Measurements from ENCODE around the gene DDX51. TPM values are rescaled to one million over a fixed set of nuclear protein-coding genes. Genes with fewer than 3 reads are reported as not detected.

Gene DDX51
- total and polyA plus RNA-seq, 2 of the 4 experiments (the other 2 are of a cell fraction), result 3.8 to 14.5 TPM

DNA sequence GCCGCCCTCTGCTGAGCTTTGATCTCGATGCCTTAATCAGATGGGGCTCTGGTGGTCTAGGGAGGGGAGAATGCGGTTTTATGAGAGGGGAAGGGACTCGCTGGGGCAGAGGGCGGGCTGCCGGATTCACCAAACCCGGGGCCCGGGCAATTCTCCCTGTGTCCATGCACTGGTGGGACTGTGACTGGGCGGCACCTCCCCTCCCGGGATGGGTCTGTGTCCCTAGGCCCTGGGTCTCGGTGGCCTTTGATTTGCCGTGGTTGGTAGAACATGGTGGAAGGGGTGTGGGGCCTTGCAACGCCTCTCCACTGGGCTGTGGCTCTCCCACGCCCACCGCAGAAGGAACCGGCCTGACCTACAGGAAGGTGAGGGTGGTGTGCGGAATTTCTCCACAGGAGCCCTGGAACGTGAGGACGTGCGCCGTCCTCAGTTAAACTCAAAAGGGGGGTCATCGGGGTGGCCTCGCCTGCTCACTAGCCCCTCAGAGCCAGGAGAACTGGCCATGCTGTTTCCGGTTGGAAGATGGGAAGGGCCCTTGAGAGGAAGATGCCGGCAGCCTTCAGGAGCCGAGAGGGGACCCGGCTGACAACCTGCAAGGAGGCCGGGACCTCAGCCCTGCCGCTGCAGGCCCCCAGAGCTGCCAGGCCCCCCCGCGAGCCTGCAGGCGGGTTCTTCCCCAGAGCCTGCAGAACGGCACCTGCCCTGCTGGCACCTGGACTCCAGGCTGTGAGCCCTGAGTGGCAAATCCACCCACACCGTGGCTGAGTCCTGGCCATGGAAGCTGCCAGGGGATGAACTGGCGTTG, 43.7 kb upstream of the DDX51 start:
- no peak overlapping the region for H3K18ac ChIP-seq (ENCODE audit: low read depth, low read length)
- no peaks in the 10 kb centered on the region; the same call in 1 of the 2 replicates for H3K9me3 ChIP-seq (ENCODE audit: control insufficient read depth, insufficient read depth, low read length)
- no peak overlapping the region for H2AK5ac ChIP-seq (ENCODE audit: low read depth, low read length)
- H3K79me1 ChIP-seq (ENCODE audit: low read depth in 1 of 2, low read length in 2 of 2), result no peaks in the 10 kb centered on the region
- H3K27ac ChIP-seq (ENCODE audit: insufficient read depth, low read length), result no peak overlapping the region
- no peak overlapping the region for H2AK9ac ChIP-seq (replicated peaks; ENCODE audit: low read depth, low read length, poor library complexity)
- H3K9me1 ChIP-seq (ENCODE audit: insufficient read depth, low read length), result no peaks in the 10 kb centered on the region
- H3K4ac ChIP-seq (ENCODE audit: low read depth, low read length), result no peak overlapping the region
- DNase-seq (no peak), ATAC-seq (ENCODE audit: low read depth) (no peak)
- in situ Hi-C loops (cut with MboI; ENCODE audit: low sequenced_read_pairs), result no loop called here
- no peak overlapping the region for H2BK15ac ChIP-seq (ENCODE audit: low read depth, low read length)
- H3K56ac ChIP-seq (ENCODE audit: extremely low read depth, insufficient read depth, low read length), result no peak overlapping the region
- BruUV-seq (replicated peaks), result no TSS peak
- H3K14ac ChIP-seq (replicated peaks; ENCODE audit: low read depth, low read length), result no peak overlapping the region
- no peak overlapping the region for H3K9ac ChIP-seq (ENCODE audit: low read depth, low read length)
- H4K91ac ChIP-seq (ENCODE audit: insufficient read depth, low read depth, low read length), result no peak overlapping the region
- H3K4me2 ChIP-seq (ENCODE audit: low read depth, low read length), result no peak overlapping the region
- peaks cover 20% of the 10 kb centered on the region for H3K27me3 ChIP-seq (ENCODE audit: control insufficient read depth, insufficient read depth, low read length)
- H2BK20ac ChIP-seq (ENCODE audit: low read depth, low read length), result no peak overlapping the region
- H4K20me1 ChIP-seq (ENCODE audit: insufficient read depth, low read length), result no peaks in the 10 kb centered on the region; the same call in 1 of the 2 replicates
- H2BK120ac ChIP-seq (ENCODE audit: low read depth, low read length), result no peak overlapping the region
- no peak overlapping the region for H3K4me3 ChIP-seq (ENCODE audit: insufficient read depth, low read depth, low read length)
- no peak overlapping the region for H4K8ac ChIP-seq (ENCODE audit: low read depth in 2 of 2, low read length in 2 of 2)
- CTCF ChIA-PET, result no interaction called here
- H2AFZ ChIP-seq (replicated peaks; ENCODE audit: low read length, poor library complexity), result no peak overlapping the region
- no peak for TF ChIP-seq MAFK (IDR thresholded peaks at IDR 0.05; ENCODE audit: low read depth, low read length)
- TF ChIP-seq CTCF (conservative IDR thresholded peaks at IDR 0.05; ENCODE audit: low read depth, low read length), result no peak
- TF ChIP-seq BHLHE40 (IDR thresholded peaks at IDR 0.05; ENCODE audit: low read depth, low read length), result no peak
- TF ChIP-seq NFE2L2 (IDR thresholded peaks at IDR 0.05; ENCODE audit: low read depth, low read length), result no peak
- no peak for TF ChIP-seq CHD1 (IDR thresholded peaks at IDR 0.05; ENCODE audit: low read depth, low read length)
- no peak for TF ChIP-seq CEBPB (IDR thresholded peaks at IDR 0.05; ENCODE audit: low read depth, low read length)
- no peak for TF ChIP-seq FOS (IDR thresholded peaks at IDR 0.05; ENCODE audit: low read depth, low read length)
- TF ChIP-seq RCOR1 (IDR thresholded peaks at IDR 0.05; ENCODE audit: insufficient replicate concordance, low read length), result no peak
- TF ChIP-seq, protein P1, sequence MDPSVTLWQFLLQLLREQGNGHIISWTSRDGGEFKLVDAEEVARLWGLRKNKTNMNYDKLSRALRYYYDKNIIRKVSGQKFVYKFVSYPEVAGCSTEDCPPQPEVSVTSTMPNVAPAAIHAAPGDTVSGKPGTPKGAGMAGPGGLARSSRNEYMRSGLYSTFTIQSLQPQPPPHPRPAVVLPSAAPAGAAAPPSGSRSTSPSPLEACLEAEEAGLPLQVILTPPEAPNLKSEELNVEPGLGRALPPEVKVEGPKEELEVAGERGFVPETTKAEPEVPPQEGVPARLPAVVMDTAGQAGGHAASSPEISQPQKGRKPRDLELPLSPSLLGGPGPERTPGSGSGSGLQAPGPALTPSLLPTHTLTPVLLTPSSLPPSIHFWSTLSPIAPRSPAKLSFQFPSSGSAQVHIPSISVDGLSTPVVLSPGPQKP (IDR thresholded peaks at IDR 0.05; ENCODE audit: borderline replicate concordance, low read depth, low read length), result no peak
- no peak for TF ChIP-seq POLR2A (IDR thresholded peaks at IDR 0.05; ENCODE audit: low read depth, low read length)
- no peak for TF ChIP-seq MXI1 (IDR thresholded peaks at IDR 0.05; ENCODE audit: borderline replicate concordance, low read depth, low read length)
- intact Hi-C loops (cut with micrococcal nuclease), result no loop called here
- dilution Hi-C loops (cut with HindIII; ENCODE audit: low sequenced_read_pairs, unreplicated experiment), result no loop called here
- H3K36me3 ChIP-seq (ENCODE audit: control insufficient read depth, insufficient read depth, low read length), result no peaks in the 10 kb centered on the region
- WGBS, 2 experiments (ENCODE audit: extremely low coverage in 2 of 2, insufficient read length in 1 of 2), result 95% methylated on average over 10 of the region's 35 CpGs; no CpG with 5 or more reads in 1 of the 2 experiments
- POLR2A ChIA-PET (ENCODE audit: unreplicated experiment), result no interaction called here
- no peak overlapping the region for H4K5ac ChIP-seq (ENCODE audit: low read depth, low read length)
- no peak overlapping the region for H3K23ac ChIP-seq (ENCODE audit: low read depth, low read length)
- no peak overlapping the region for H2BK5ac ChIP-seq (ENCODE audit: low read depth, low read length, poor library complexity, severe bottlenecking)
- H3K4me1 ChIP-seq (ENCODE audit: control insufficient read depth, insufficient read depth, low read length), result peaks cover 5% of the 10 kb centered on the region; the same call in 1 of the 2 replicates
